Measurements from ENCODE around the gene EIF2B4.

EIF2B4 gene

GRCh38 chr2:27407798-27408491 is 37.8 kb upstream of the EIF2B4 start:
- TF ChIP-seq CTCF (IDR thresholded peaks at IDR 0.05; ENCODE audit: low read depth, low read length, missing control alignments): peak; percentile 70
- DNase-seq: no peak
- Histone ChIP-seq H3K27ac (no peak overlapping the region), H3K27me3 (replicated peaks) (no peaks in the 10 kb centered on the region), H3K4me3 (ENCODE audit: low read depth, low read length) (peak overlapping the region; percentile 87), H3K36me3 (replicated peaks) (peaks cover 5% of the 10 kb centered on the region)
- in situ Hi-C loops (cut with HindIII; ENCODE audit: low pct_ligation_motif_present, low sequenced_read_pairs): no loop called here

- DNase-seq: no peak
- H3K27me3 ChIP-seq (replicated peaks): no peaks in the 10 kb centered on the region
- in situ Hi-C loops (cut with HindIII; ENCODE audit: low pct_ligation_motif_present, low sequenced_read_pairs): no loop called here
- H3K27ac ChIP-seq: no peak overlapping the region
- no peak for TF ChIP-seq CTCF (IDR thresholded peaks at IDR 0.05; ENCODE audit: low read depth, low read length, missing control alignments)
- no peak overlapping the region for H3K4me3 ChIP-seq (ENCODE audit: low read depth, low read length)
- peaks cover 5% of the 10 kb centered on the region for H3K36me3 ChIP-seq (replicated peaks)
Measured at GRCh38 chr2:27400348-27401135, 30.4 kb upstream of the EIF2B4 start.

- Histone ChIP-seq H3K4me3 (ENCODE audit: low read depth, low read length) (no peak overlapping the region), H3K27me3 (replicated peaks) (no peaks in the 10 kb centered on the region), H3K36me3 (replicated peaks) (no peaks in the 10 kb centered on the region), H3K27ac (no peak overlapping the region)
- TF ChIP-seq CTCF (IDR thresholded peaks at IDR 0.05; ENCODE audit: low read depth, low read length, missing control alignments): no peak
- no peak for DNase-seq
- in situ Hi-C loops (cut with HindIII; ENCODE audit: low pct_ligation_motif_present, low sequenced_read_pairs): no loop called here
Measured at GRCh38 chr2:27398962-27399361, 28.8 kb upstream of the EIF2B4 start.

GRCh38 chr2:27393225-27393624 is 23.1 kb upstream of the EIF2B4 start:
- Histone ChIP-seq H3K27me3 (replicated peaks) (no peaks in the 10 kb centered on the region), H3K4me3 (ENCODE audit: low read depth, low read length) (no peak overlapping the region), H3K27ac (no peak overlapping the region), H3K36me3 (replicated peaks) (peaks cover 2% of the 10 kb centered on the region)
- no peak for TF ChIP-seq CTCF (IDR thresholded peaks at IDR 0.05; ENCODE audit: low read depth, low read length, missing control alignments)
- DNase-seq: no peak
- in situ Hi-C loops (cut with HindIII; ENCODE audit: low pct_ligation_motif_present, low sequenced_read_pairs): no loop called here

- in situ Hi-C loops (cut with HindIII; ENCODE audit: low pct_ligation_motif_present, low sequenced_read_pairs): no loop called here
- no peak for TF ChIP-seq CTCF (IDR thresholded peaks at IDR 0.05; ENCODE audit: low read depth, low read length, missing control alignments)
- Histone ChIP-seq H3K27ac (no peak overlapping the region), H3K4me3 (ENCODE audit: low read depth, low read length) (no peak overlapping the region), H3K36me3 (replicated peaks) (peaks cover 4% of the 10 kb centered on the region), H3K27me3 (replicated peaks) (no peaks in the 10 kb centered on the region)
- DNase-seq: no peak
Measured at GRCh38 chr2:27390822-27391679, 20.9 kb upstream of the EIF2B4 start.
